ENCODE results near the gene RPS5. TPM values are rescaled to one million over a fixed set of nuclear protein-coding genes. Genes with fewer than 3 reads are reported as not detected.

Gene RPS5
- total RNA-seq, 1 experiment from 2014 or later: 1,249 TPM

DNA sequence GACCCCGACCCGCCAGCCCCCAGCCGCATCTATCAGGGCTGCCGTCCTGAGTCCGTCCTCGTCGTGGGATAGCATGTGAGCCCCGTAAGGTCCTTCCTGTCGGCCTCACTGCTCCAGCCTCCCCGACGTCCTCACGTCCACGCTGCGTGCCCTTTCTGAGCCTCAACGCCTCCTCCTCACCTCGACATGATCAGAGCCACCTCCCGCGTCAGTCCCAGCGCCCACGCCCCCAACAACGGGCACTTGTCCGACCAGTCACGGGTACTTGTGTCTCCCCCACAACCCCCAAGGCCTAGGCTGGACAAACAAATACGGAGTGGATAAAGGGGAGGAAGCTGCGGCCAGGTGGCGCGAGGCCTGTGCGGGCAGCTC, 25.2 kb upstream of the RPS5 start:
- Histone ChIP-seq H3K36me3 (ENCODE audit: insufficient read depth, low read length, poor library complexity, severe bottlenecking) (no peaks in the 10 kb centered on the region), H3K27ac (ENCODE audit: low read depth, low read length, poor library complexity, severe bottlenecking) (peak overlapping the region; percentile 96), H3K4me1 (ENCODE audit: insufficient read depth, low read length, poor library complexity, severe bottlenecking) (peaks cover 6% of the 10 kb centered on the region), H3K27me3 (replicated peaks; ENCODE audit: insufficient read depth, low read depth, low read length, poor library complexity) (no peaks in the 10 kb centered on the region), H3K9me3 (ENCODE audit: low read depth, low read length, poor library complexity, severe bottlenecking) (no peaks in the 10 kb centered on the region), H3K4me3 (ENCODE audit: low read depth, low read length, poor library complexity, severe bottlenecking) (peak overlapping the region; percentile 95)
- POLR2A ChIA-PET (ENCODE audit: low non-redundant PET): interaction anchor here (0.5 kb wide), 1 partner anchor 65 kb away, joined by 4 read pairs; no protein-coding TSS in a partner anchor
- DNase-seq (ENCODE audit: low spot score): peak; percentile 58
- TF ChIP-seq EZH2 (IDR thresholded peaks at IDR 0.05; ENCODE audit: borderline replicate concordance, low read depth, low read length, poor library complexity, severe bottlenecking): no peak
- TF ChIP-seq, protein P1, sequence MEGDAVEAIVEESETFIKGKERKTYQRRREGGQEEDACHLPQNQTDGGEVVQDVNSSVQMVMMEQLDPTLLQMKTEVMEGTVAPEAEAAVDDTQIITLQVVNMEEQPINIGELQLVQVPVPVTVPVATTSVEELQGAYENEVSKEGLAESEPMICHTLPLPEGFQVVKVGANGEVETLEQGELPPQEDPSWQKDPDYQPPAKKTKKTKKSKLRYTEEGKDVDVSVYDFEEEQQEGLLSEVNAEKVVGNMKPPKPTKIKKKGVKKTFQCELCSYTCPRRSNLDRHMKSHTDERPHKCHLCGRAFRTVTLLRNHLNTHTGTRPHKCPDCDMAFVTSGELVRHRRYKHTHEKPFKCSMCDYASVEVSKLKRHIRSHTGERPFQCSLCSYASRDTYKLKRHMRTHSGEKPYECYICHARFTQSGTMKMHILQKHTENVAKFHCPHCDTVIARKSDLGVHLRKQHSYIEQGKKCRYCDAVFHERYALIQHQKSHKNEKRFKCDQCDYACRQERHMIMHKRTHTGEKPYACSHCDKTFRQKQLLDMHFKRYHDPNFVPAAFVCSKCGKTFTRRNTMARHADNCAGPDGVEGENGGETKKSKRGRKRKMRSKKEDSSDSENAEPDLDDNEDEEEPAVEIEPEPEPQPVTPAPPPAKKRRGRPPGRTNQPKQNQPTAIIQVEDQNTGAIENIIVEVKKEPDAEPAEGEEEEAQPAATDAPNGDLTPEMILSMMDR (conservative IDR thresholded peaks at IDR 0.05; ENCODE audit: low read depth, low read length): no peak
- intact Hi-C loops (cut with micrococcal nuclease; ENCODE audit: unreplicated experiment): no loop called here
- TSS peak; percentile 71 for BruUV-seq (replicated peaks)
- CTCF ChIA-PET: interaction anchor here (1.0 kb wide), 1 partner anchor 14 kb away, joined by 3 read pairs; no protein-coding TSS in a partner anchor

- no TSS peak for BruUV-seq (replicated peaks)
- intact Hi-C loops (cut with micrococcal nuclease; ENCODE audit: unreplicated experiment): no loop called here
These were observed 24.6 kb upstream of the RPS5 start, which contains the start of gene ZNF497 for GRCh38 chr19:58362272-58362994. Gene ZNF497, minus strand, starts transcription at chr19:58362751. Its CDS starts 5,116 bp downstream, at chr19:58357635.

DNA sequence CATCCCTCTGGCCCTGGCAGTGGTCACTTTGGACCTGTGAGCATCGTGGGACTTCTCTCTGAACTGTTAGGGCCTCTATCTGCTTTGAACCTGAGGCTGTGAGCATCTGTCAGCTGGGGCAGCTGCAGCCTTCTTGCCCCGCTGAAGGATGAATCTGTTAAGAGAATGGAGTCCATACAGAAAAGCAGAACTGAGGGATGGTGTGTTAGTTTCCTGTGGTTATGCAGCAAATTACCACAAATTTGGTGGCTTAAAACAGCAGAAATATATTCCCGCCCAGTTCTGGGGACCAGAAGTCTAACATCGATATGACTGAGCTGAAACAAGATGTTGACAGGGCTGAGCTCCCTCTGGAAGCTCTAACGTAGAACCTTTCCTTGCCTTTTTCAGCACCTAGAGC, 22.9 kb upstream of the RPS5 start:
- Histone ChIP-seq H3K36me3 (ENCODE audit: insufficient read depth, low read length, poor library complexity, severe bottlenecking) (no peaks in the 10 kb centered on the region), H3K4me1 (ENCODE audit: insufficient read depth, low read length, poor library complexity, severe bottlenecking) (peaks cover 6% of the 10 kb centered on the region), H3K27me3 (replicated peaks; ENCODE audit: insufficient read depth, low read depth, low read length, poor library complexity) (no peaks in the 10 kb centered on the region), H3K27ac (ENCODE audit: low read depth, low read length, poor library complexity, severe bottlenecking) (no peak overlapping the region), H3K4me3 (ENCODE audit: low read depth, low read length, poor library complexity, severe bottlenecking) (no peak overlapping the region), H3K9me3 (ENCODE audit: low read depth, low read length, poor library complexity, severe bottlenecking) (no peaks in the 10 kb centered on the region)
- intact Hi-C loops (cut with micrococcal nuclease; ENCODE audit: unreplicated experiment): no loop called here
- ChIA-PET CTCF (no interaction called here), POLR2A (ENCODE audit: low non-redundant PET) (no interaction called here)
- no peak for DNase-seq (ENCODE audit: low spot score)
- no peak for TF ChIP-seq EZH2 (IDR thresholded peaks at IDR 0.05; ENCODE audit: borderline replicate concordance, low read depth, low read length, poor library complexity, severe bottlenecking)
- TF ChIP-seq, protein P1 (conservative IDR thresholded peaks at IDR 0.05; ENCODE audit: low read depth, low read length): no peak
- no TSS peak for BruUV-seq (replicated peaks)

More at GRCh38 chr19:58362272-58362994, 24.6 kb upstream of the RPS5 start, which contains the start of gene ZNF497:
- no peaks in the 10 kb centered on the region for H3K36me3 ChIP-seq (ENCODE audit: insufficient read depth, low read length, poor library complexity, severe bottlenecking)
- CTCF ChIA-PET: interaction anchor here (0.6 to 1.0 kb wide), 2 partner anchors 14 to 15 kb away, joined by 3 read pairs; no protein-coding TSS in a partner anchor
- peak within 1 kb of the TSS; percentile 96 for H3K27ac ChIP-seq (ENCODE audit: low read depth, low read length, poor library complexity, severe bottlenecking)
- peaks cover 6% of the 10 kb centered on the region for H3K4me1 ChIP-seq (ENCODE audit: insufficient read depth, low read length, poor library complexity, severe bottlenecking)
- TF ChIP-seq, protein P1 (conservative IDR thresholded peaks at IDR 0.05; ENCODE audit: low read depth, low read length): no peak
- no peak for TF ChIP-seq EZH2 (IDR thresholded peaks at IDR 0.05; ENCODE audit: borderline replicate concordance, low read depth, low read length, poor library complexity, severe bottlenecking)
- POLR2A ChIA-PET (ENCODE audit: low non-redundant PET): interaction anchor here (0.5 to 0.8 kb wide), 4 partner anchors 11 to 65 kb away, joined by 4 to 15 read pairs (median 7); no protein-coding TSS in a partner anchor
- no peaks in the 10 kb centered on the region for H3K9me3 ChIP-seq (ENCODE audit: low read depth, low read length, poor library complexity, severe bottlenecking)
- H3K27me3 ChIP-seq (replicated peaks; ENCODE audit: insufficient read depth, low read depth, low read length, poor library complexity): no peaks in the 10 kb centered on the region
- H3K4me3 ChIP-seq (ENCODE audit: low read depth, low read length, poor library complexity, severe bottlenecking): peak within 1 kb of the TSS; percentile 95
- peak; percentile 98 for DNase-seq (ENCODE audit: low spot score)
